ENCODE data around the gene IGHMBP2.

DNA sequence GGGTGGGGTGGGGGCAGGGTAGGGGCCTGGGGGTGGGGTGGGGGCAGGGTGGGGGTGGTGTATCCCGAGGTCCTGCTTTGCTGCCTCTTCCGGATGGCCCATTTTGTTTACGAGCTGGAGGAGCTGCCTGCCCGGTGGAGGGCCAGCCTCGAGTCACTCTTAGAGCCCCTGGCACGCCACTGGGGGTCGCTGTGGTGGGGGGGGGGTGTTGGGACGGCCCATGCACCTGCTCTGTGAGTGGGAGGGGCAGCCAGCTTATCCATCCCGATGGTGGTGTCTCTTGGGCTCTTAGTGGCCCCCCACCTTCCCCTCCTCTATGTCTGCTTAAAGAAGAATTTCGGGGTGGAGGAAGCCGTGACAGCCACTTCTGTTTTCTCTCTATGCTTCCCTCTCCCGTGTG lies 52.5 kb downstream of the IGHMBP2 start:
- TF ChIP-seq, protein P1, sequence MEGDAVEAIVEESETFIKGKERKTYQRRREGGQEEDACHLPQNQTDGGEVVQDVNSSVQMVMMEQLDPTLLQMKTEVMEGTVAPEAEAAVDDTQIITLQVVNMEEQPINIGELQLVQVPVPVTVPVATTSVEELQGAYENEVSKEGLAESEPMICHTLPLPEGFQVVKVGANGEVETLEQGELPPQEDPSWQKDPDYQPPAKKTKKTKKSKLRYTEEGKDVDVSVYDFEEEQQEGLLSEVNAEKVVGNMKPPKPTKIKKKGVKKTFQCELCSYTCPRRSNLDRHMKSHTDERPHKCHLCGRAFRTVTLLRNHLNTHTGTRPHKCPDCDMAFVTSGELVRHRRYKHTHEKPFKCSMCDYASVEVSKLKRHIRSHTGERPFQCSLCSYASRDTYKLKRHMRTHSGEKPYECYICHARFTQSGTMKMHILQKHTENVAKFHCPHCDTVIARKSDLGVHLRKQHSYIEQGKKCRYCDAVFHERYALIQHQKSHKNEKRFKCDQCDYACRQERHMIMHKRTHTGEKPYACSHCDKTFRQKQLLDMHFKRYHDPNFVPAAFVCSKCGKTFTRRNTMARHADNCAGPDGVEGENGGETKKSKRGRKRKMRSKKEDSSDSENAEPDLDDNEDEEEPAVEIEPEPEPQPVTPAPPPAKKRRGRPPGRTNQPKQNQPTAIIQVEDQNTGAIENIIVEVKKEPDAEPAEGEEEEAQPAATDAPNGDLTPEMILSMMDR (IDR thresholded peaks at IDR 0.05; ENCODE audit: borderline replicate concordance, extremely low read depth, low read length, poor library complexity, severe bottlenecking), result no peak
- no peak for TF ChIP-seq EZH2 (IDR thresholded peaks at IDR 0.05; ENCODE audit: borderline replicate concordance, low read depth, low read length, severe bottlenecking)

Data from DND-41 (cell line).